DND-41 (cell line): Measurements from ENCODE around the gene ADARB2.

Source experiments
- ATAC-seq: fragments of 200-7000 bp; cut with Tn5 transposase; 3 replicates; pipeline ENCODE4 v1.9.1; 2021; ENCODE audit warnings: low read depth; ENCODE audit not compliant: insufficient read depth
- DNase-seq: peaks from one replicate; pipeline ENCODE4 v3.0.0-alpha.2; 2020
- H2AFZ ChIP-seq: 2 replicates; pipeline ENCODE4 v1.6.0; 2012; ENCODE audit warnings: low read depth, low read length
- H3K27ac ChIP-seq: 2 replicates; pipeline ENCODE4 v1.5.1; 2012; ENCODE audit warnings: low read length, inconsistent platforms
- H3K27me3 ChIP-seq: fragments of 200-600 bp; sonication (generic); 2 replicates; pipeline ENCODE4 v1.6.0; 2012; ENCODE audit warnings: low read length, mild to moderate bottlenecking, inconsistent platforms; ENCODE audit not compliant: insufficient read depth, poor library complexity
- H3K36me3 ChIP-seq: 2 replicates; pipeline ENCODE4 v1.5.1; 2012; ENCODE audit warnings: low read length, inconsistent platforms; ENCODE audit not compliant: insufficient read depth
- H3K4me1 ChIP-seq: 2 replicates; pipeline ENCODE4 v1.5.1; 2012; ENCODE audit warnings: mild to moderate bottlenecking, low read length; ENCODE audit not compliant: insufficient read depth
- H3K4me2 ChIP-seq: 2 replicates; pipeline ENCODE4 v1.6.0; 2012; ENCODE audit warnings: mild to moderate bottlenecking, moderate library complexity, low read length, inconsistent platforms; ENCODE audit not compliant: insufficient read depth
- H3K4me3 ChIP-seq, 2 experiments: fragments of 200-600 bp in 1 of 2; shearing (Covaris generic) in 1 of 2; 2 replicates each; pipeline ENCODE4 v1.5.1; 2012 to 2016; ENCODE audit warnings: inconsistent platforms in 2 of 2, low read length in 2 of 2, mild to moderate bottlenecking in 2 of 2, low read depth in 1 of 2, moderate library complexity in 1 of 2
- H3K79me2 ChIP-seq: 2 replicates; pipeline ENCODE4 v1.6.0; 2012; ENCODE audit warnings: low read length, inconsistent platforms; ENCODE audit not compliant: insufficient read depth
- H3K9ac ChIP-seq: 2 replicates; pipeline ENCODE4 v1.6.0; 2012; ENCODE audit warnings: low read depth, mild to moderate bottlenecking, inconsistent platforms, low read length, moderate library complexity
- H3K9me3 ChIP-seq: 2 replicates; pipeline ENCODE4 v1.5.1; 2012; ENCODE audit warnings: low read length, moderate library complexity, mild to moderate bottlenecking, inconsistent platforms; ENCODE audit not compliant: insufficient read depth, severe bottlenecking
- H4K20me1 ChIP-seq: 2 replicates; pipeline ENCODE4 v1.6.0; 2012; ENCODE audit warnings: low read length; ENCODE audit not compliant: insufficient read depth
- CTCF ChIP-seq: IDR thresholded peaks from 2 replicates; pipeline ENCODE4 v1.5.1; 2012; ENCODE audit warnings: borderline replicate concordance, low read length, moderate library complexity, mild to moderate bottlenecking; ENCODE audit not compliant: poor library complexity, severe bottlenecking; ENCODE audit errors: extremely low read depth
- EZH2 ChIP-seq: IDR thresholded peaks from 3 replicates; pipeline ENCODE4 v1.6.1; 2012; ENCODE audit warnings: borderline replicate concordance, low read depth, mild to moderate bottlenecking, moderate library complexity, low read length, inconsistent platforms; ENCODE audit not compliant: severe bottlenecking

Gene ADARB2

DNA sequence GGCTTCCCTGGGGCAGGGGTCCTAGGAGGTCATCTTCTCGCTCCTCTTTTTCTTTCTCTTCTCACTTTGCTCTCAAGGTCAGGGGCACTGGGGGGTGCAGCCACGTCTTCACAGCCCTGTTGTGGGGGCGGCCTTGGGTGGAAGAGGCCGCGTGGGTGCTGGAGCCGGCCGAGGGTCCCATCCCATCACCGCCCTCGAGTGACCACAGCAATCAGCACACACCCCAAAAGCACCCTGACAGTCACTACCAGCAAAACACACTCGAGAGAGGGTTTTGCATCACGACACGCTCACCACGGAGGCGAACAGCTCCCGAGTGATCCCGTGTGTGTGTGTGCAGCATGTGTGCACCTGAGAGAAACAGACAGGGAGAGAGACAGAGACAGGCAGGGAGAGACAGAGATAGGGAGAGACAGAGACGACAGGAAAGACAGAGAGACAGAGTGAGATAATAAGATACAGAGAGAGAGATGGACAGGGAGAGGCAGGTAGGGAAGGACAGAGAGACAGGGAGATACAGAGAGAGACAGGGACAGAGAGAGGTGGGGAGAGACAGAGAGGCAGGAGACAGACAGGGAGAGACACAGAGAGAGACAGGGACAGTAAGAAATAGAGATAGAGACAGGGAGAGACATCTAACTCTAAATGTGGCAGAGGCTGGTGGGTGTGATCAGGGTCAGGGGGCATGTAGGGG is 580.3 kb downstream of the ADARB2 start:
- ATAC-seq (no peak), DNase-seq (no peak)
- Histone ChIP-seq H3K27me3 (no peaks in the 10 kb centered on the region), H3K9ac (no peak overlapping the region), H4K20me1 (no peaks in the 10 kb centered on the region), H3K4me2 (no peak overlapping the region), H3K79me2 (no peaks in the 10 kb centered on the region), H3K9me3 (no peaks in the 10 kb centered on the region), H2AFZ (no peak overlapping the region), H3K27ac (no peak overlapping the region), H3K4me1 (peaks cover 38% of the 10 kb centered on the region), H3K4me3 (no peak overlapping the region), H3K36me3 (no peaks in the 10 kb centered on the region)
- TF ChIP-seq CTCF (no peak), EZH2 (no peak)

DNA sequence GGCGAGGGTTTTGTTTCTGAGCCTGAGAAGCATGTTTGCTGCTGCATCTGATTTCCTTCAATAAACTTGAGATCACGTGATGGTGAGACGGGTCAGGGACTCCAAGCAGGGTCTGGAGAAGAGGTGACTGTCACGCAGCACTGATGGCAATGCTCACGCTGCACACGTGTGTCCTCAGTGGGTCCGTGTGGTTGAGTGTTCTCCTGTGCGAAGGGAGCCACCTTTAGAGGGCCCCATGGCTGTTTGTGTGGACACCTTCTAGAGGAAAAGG is 580.8 kb downstream of the ADARB2 start:
- Histone ChIP-seq H3K4me2 (no peak overlapping the region), H3K9me3 (no peaks in the 10 kb centered on the region), H3K36me3 (no peaks in the 10 kb centered on the region), H3K9ac (no peak overlapping the region), H3K27me3 (no peaks in the 10 kb centered on the region), H3K27ac (no peak overlapping the region), H3K4me3 (no peak overlapping the region), H3K79me2 (no peaks in the 10 kb centered on the region), H2AFZ (no peak overlapping the region), H4K20me1 (no peaks in the 10 kb centered on the region), H3K4me1 (peaks cover 38% of the 10 kb centered on the region)
- TF ChIP-seq CTCF (no peak), EZH2 (no peak)
- DNase-seq (no peak), ATAC-seq (no peak)

DNA sequence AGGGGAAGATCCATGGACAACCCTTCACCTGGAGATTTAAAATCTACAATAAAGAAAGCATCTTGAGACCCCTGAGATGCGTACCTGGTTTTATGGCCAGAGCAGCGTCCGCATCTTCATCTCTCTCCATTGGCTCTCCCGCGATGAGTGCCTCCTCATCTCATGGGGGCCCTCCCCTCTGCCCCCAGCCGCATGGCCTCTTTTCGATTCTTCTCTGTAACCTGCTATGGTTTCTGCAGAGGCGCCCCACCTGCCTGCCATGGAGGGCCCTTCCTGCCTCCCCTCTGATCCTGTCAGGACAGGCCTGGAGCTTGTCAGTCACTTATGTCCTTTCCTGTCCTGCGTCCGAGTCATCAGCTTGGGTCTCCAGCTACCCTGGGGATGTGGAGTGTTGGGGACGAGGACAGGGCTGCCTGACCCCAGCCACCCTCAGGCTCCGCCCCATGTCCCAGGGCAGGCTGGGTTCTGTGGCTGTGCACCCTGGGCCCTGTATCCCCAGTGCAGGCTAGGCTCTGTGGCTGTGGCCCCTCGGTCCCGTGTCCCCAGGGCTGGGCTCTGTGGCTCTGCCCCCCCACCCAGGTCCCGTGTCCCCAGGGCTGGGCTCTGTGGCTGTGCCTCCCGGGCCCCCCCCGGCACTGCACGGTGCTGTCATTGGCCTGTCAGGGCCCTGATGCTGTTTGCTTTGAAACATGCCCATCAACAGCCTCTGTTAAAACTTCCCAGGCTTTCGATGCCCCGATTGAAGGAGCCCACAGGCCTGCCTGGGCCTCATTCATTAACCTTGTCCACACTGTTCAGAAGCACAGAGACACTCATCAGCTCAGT is 581.3 kb downstream of the ADARB2 start:
- Histone ChIP-seq H3K4me3 (no peak overlapping the region), H3K27ac (no peak overlapping the region), H3K4me2 (no peak overlapping the region), H3K79me2 (no peaks in the 10 kb centered on the region), H3K36me3 (no peaks in the 10 kb centered on the region), H4K20me1 (no peaks in the 10 kb centered on the region), H3K9ac (no peak overlapping the region), H2AFZ (no peak overlapping the region), H3K4me1 (peaks cover 38% of the 10 kb centered on the region), H3K9me3 (no peaks in the 10 kb centered on the region), H3K27me3 (no peaks in the 10 kb centered on the region)
- TF ChIP-seq CTCF (no peak), EZH2 (no peak)
- DNase-seq: no peak
- no peak for ATAC-seq
